ENCODE data around the gene SLC39A11.

DNA sequence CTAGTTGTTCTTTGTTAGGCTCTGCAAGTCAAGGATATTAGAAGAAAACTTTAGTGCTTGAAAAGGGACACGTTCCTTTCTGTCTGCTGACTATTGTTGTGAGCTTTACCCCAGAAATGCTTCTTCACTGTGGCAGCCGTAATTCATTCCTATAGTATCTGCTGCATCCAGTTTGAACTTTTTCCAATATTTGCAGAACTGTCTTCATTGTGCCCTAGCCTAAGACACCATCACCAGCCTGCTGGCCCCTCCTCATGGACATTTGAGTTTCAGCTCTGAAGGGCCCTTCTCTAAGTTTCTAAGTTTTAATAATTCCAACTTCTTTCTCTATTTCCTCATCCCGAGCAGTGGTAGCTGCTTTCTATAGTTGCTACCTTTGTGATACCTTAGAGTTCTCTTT lies 91.7 kb downstream of the SLC39A11 start:
- TF ChIP-seq, protein P1, sequence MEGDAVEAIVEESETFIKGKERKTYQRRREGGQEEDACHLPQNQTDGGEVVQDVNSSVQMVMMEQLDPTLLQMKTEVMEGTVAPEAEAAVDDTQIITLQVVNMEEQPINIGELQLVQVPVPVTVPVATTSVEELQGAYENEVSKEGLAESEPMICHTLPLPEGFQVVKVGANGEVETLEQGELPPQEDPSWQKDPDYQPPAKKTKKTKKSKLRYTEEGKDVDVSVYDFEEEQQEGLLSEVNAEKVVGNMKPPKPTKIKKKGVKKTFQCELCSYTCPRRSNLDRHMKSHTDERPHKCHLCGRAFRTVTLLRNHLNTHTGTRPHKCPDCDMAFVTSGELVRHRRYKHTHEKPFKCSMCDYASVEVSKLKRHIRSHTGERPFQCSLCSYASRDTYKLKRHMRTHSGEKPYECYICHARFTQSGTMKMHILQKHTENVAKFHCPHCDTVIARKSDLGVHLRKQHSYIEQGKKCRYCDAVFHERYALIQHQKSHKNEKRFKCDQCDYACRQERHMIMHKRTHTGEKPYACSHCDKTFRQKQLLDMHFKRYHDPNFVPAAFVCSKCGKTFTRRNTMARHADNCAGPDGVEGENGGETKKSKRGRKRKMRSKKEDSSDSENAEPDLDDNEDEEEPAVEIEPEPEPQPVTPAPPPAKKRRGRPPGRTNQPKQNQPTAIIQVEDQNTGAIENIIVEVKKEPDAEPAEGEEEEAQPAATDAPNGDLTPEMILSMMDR (IDR thresholded peaks at IDR 0.05; ENCODE audit: low read length): no peak
- no peak for TF ChIP-seq EZH2phosphoT487 (IDR thresholded peaks at IDR 0.05; ENCODE audit: low read length)
- TF ChIP-seq EZH2 (optimal IDR thresholded peaks at IDR 0.05; ENCODE audit: low read depth, low read length): no peak

All from MM.1S (cell line).